ENCODE results near the gene GNAI2. TPM values are rescaled to one million over a fixed set of nuclear protein-coding genes. Genes with fewer than 3 reads are reported as not detected.

The GNAI2 gene
- total and polyA plus RNA-seq, 12 donors, result 107 to 270 (median 146) TPM

GRCh38 chr3:50288387-50289007 is 52.5 kb downstream of the GNAI2 start:
- DNase-seq, result no peak
- Histone ChIP-seq H3K9me3 (no peaks in the 10 kb centered on the region), H3K36me3 (peaks cover 0 to 43% (median 28%) of the 10 kb centered on the region in 9 donors), H3K27me3 (no peaks in the 10 kb centered on the region), H3K4me1 (peaks cover 17 to 66% (median 47%) of the 10 kb centered on the region in 9 donors), H3K4me3 (no peak overlapping the region), H3K27ac (peak overlapping the region in 8 of 10 donors; percentile 70 to 88 (median 80))
- 89 to 93% methylated on average over 23 of the region's 23 CpGs for WGBS, 2 donors
- intact Hi-C loops (cut with DNase I), result no loop called here
- no peak for TF ChIP-seq CTCF (IDR thresholded peaks at IDR 0.05)
- no peak for ATAC-seq

DNA sequence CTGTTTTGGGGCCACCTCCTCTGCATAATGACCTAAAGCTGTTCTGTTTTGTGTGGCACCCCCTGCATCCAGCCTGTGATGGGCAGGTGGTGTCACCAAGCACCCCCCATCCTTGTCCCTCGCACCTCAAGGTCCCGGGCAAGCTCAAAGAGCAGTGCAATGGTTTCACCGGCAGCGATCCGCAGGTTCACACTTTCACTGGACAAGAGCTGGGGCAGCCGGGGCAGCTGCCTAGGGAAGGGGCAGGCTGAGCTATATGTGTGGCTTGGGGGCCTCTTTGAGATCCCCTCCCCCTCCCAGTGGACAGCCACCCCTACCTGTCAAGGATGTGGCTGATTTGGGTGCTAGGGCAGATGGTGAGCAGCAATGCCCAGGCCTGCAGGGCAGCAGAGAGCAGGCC is 53.1 kb downstream of the GNAI2 start:
- Histone ChIP-seq H3K36me3 (peaks cover 0 to 43% (median 28%) of the 10 kb centered on the region in 9 donors), H3K4me3 (no peak overlapping the region), H3K4me1 (peaks cover 17 to 67% (median 47%) of the 10 kb centered on the region in 9 donors), H3K27me3 (no peaks in the 10 kb centered on the region), H3K27ac (peak overlapping the region in 1 of 10 donors; percentile 6), H3K9me3 (no peaks in the 10 kb centered on the region)
- DNase-seq (no peak), ATAC-seq (no peak)
- WGBS, 2 donors, result 94 to 97% methylated on average over 6 of the region's 6 CpGs
- intact Hi-C loops (cut with DNase I), result no loop called here
- no peak for TF ChIP-seq CTCF (IDR thresholded peaks at IDR 0.05)

GRCh38 chr3:50290161-50290641 is 54.2 kb downstream of the GNAI2 start:
- Histone ChIP-seq H3K9me3 (no peaks in the 10 kb centered on the region), H3K27me3 (no peaks in the 10 kb centered on the region), H3K4me1 (peaks cover 17 to 63% (median 47%) of the 10 kb centered on the region in 9 donors), H3K4me3 (no peak overlapping the region), H3K27ac (no peak overlapping the region), H3K36me3 (peaks cover 0 to 43% (median 28%) of the 10 kb centered on the region in 9 donors)
- DNase-seq (peak in 1 of 2 donors; percentile 25), ATAC-seq (no peak)
- intact Hi-C loops (cut with DNase I), result no loop called here
- TF ChIP-seq CTCF (IDR thresholded peaks at IDR 0.05), result no peak
- 86 to 87% methylated on average over 16 of the region's 16 CpGs for WGBS, 2 donors

GRCh38 chr3:50292159-50293078 is 56.4 kb downstream of the GNAI2 start, which contains the start of gene IFRD2:
Gene IFRD2 (minus strand): TSS chr3:50292429. CDS start chr3:50292274, 155 bp downstream.
- H3K4me3 ChIP-seq, result peak within 1 kb of the TSS; percentile 84 to 100 (median 94)
- H3K9me3 ChIP-seq, result no peaks in the 10 kb centered on the region
- H3K4me1 ChIP-seq, result peaks cover 17 to 41% (median 29%) of the 10 kb centered on the region in 9 donors
- H3K27ac ChIP-seq, result peak within 1 kb of the TSS; percentile 20 to 95 (median 92)
- 1 to 2% methylated on average over 60 to 67 of the region's 67 CpGs for WGBS, 2 donors
- peak in 1 of 9 donors; percentile 9 for TF ChIP-seq CTCF (IDR thresholded peaks at IDR 0.05)
- no peaks in the 10 kb centered on the region for H3K27me3 ChIP-seq
- intact Hi-C loops (cut with DNase I), result no loop called here
- peaks cover 0 to 39% (median 25%) of the 10 kb centered on the region in 9 donors for H3K36me3 ChIP-seq
- peak; percentile 90 to 97 (median 96) for ATAC-seq
- DNase-seq, result peak; percentile 97

Data from heart right ventricle (tissue), 16 donors.